ENCODE data around the gene APMAP. TPM values are rescaled to one million over a fixed set of nuclear protein-coding genes. Genes with fewer than 3 reads are reported as not detected.

Gene APMAP
- total RNA-seq, 1 experiment from 2014 or later: 82.7 TPM

DNA sequence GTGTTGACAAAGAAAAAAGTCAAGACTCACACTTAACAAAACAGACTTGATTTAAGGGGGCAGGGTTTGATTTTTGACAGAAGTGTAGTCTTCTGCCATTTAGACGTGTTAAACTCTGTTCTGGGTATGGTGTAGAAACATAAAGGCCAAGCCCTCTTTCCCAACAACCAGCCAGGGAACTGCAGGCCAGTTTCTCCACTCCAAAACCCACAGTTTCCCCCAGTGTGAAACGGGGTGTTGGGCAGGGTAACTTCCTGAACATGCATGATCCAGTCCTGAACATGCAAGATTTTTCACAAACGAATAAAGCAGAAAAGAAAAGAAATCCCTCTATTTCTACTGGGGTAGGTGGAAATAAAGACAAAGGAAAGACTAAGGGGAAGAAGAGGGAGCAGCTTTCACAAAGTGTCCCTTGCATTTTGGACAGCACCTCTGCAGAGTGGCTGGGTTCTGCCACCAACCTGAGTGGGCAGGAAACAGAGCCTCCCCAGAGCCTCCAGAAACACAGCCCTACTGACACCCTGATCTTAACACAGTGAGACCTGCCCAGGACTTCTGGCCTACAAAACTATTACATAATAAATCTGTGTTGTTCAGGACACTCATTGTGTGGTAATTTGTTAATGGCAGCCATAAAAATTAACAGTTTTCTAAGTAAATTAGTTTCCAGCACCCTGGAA, 7.5 kb downstream of the APMAP start:
- Histone ChIP-seq H3K27me3 (ENCODE audit: insufficient read depth, low read length) (no peaks in the 10 kb centered on the region), H2AFZ (ENCODE audit: low read depth, low read length, poor library complexity, severe bottlenecking) (no peak overlapping the region), H3K4me1 (ENCODE audit: control insufficient read depth in 1 of 2, insufficient read depth in 2 of 2, low read length in 2 of 2) (no peaks in the 10 kb centered on the region), H4K20me1 (ENCODE audit: insufficient read depth) (no peaks in the 10 kb centered on the region), H3K4me2 (ENCODE audit: low read length) (no peak overlapping the region), H3K9me3 (ENCODE audit: control insufficient read depth in 1 of 2, insufficient read depth in 1 of 2, low read depth in 1 of 2, low read length in 2 of 2) (no peaks in the 10 kb centered on the region; a peak in 1 of 4 replicates), H3K27ac (ENCODE audit: low read depth, low read length) (no peak overlapping the region), H3K9ac (ENCODE audit: low read length) (no peak overlapping the region), H3K4me3 (replicated peaks in 1 of 2; ENCODE audit: low read depth in 1 of 2, low read length in 2 of 2) (no peak overlapping the region), H3K79me2 (ENCODE audit: insufficient read depth, low read length) (peaks cover 80% of the 10 kb centered on the region), H3K9me2 (ENCODE audit: insufficient read depth) (no peaks in the 10 kb centered on the region), H3K36me3 (ENCODE audit: control insufficient read depth in 1 of 2, insufficient read depth in 2 of 2, low read length in 2 of 2) (peaks cover 7 to 11% of the 10 kb centered on the region in 2 experiments; a peak in 3 of 4 replicates)
- no peak for TF ChIP-seq SRF (IDR thresholded peaks at IDR 0.05; ENCODE audit: low read depth)
- TF ChIP-seq, protein P1, sequence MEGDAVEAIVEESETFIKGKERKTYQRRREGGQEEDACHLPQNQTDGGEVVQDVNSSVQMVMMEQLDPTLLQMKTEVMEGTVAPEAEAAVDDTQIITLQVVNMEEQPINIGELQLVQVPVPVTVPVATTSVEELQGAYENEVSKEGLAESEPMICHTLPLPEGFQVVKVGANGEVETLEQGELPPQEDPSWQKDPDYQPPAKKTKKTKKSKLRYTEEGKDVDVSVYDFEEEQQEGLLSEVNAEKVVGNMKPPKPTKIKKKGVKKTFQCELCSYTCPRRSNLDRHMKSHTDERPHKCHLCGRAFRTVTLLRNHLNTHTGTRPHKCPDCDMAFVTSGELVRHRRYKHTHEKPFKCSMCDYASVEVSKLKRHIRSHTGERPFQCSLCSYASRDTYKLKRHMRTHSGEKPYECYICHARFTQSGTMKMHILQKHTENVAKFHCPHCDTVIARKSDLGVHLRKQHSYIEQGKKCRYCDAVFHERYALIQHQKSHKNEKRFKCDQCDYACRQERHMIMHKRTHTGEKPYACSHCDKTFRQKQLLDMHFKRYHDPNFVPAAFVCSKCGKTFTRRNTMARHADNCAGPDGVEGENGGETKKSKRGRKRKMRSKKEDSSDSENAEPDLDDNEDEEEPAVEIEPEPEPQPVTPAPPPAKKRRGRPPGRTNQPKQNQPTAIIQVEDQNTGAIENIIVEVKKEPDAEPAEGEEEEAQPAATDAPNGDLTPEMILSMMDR (IDR thresholded peaks at IDR 0.05 in 2 of 3, conservative IDR thresholded peaks at IDR 0.05 in 1 of 3; ENCODE audit: borderline replicate concordance in 1 of 3, insufficient read depth in 1 of 3, low read depth in 2 of 3, low read length in 2 of 3): no peak
- TF ChIP-seq JUND (IDR thresholded peaks at IDR 0.05): no peak
- no peak for TF ChIP-seq FOSL1 (IDR thresholded peaks at IDR 0.05; ENCODE audit: low read depth)
- no peak for TF ChIP-seq POLR2A (IDR thresholded peaks at IDR 0.05; ENCODE audit: borderline replicate concordance, extremely low read depth, insufficient read depth, insufficient read length)
- no peak for TF ChIP-seq MAX (IDR thresholded peaks at IDR 0.05)
- RAD21 ChIA-PET (ENCODE audit: low non-redundant PET in 1 of 2, low total read pairs in 2 of 2, uncharacterized antibody in 2 of 2, unreplicated experiment in 2 of 2): no interaction called here
- intact Hi-C loops (cut with micrococcal nuclease): no loop called here
- ATAC-seq: no peak
- POLR2A ChIA-PET: no interaction called here
- BruUV-seq (replicated peaks): no TSS peak
- CTCF ChIA-PET: no interaction called here
- no peak for DNase-seq (ENCODE audit: low read depth, low spot score)

DNA sequence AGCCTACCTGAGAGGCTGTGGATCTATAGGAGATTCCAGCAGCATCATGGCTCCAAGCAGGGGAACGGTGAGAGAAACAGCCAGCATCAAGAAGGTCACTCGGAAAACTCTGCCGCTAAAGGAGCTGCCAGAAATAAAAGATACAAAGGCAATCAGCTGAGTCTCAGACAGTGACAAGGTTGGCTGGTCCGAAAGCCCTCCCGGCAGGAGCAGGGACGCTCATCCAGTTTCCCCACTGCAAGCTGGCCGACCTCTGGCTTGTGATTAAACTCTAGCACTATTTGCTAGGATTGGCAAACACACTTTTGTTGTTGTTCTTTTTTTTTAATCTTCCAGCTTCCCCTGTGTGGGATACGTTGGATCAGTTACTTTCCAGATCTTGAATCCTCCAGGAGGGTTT, 8.7 kb downstream of the APMAP start:
- Histone ChIP-seq H3K9ac (ENCODE audit: low read length) (no peak overlapping the region), H3K4me1 (ENCODE audit: control insufficient read depth in 1 of 2, insufficient read depth in 2 of 2, low read length in 2 of 2) (no peaks in the 10 kb centered on the region), H3K9me3 (ENCODE audit: control insufficient read depth in 1 of 2, insufficient read depth in 1 of 2, low read depth in 1 of 2, low read length in 2 of 2) (no peaks in the 10 kb centered on the region; a peak in 1 of 4 replicates), H3K4me3 (replicated peaks in 1 of 2; ENCODE audit: low read depth in 1 of 2, low read length in 2 of 2) (no peak overlapping the region), H3K36me3 (ENCODE audit: control insufficient read depth in 1 of 2, insufficient read depth in 2 of 2, low read length in 2 of 2) (peaks cover 7 to 11% of the 10 kb centered on the region in 2 experiments; a peak in 3 of 4 replicates), H4K20me1 (ENCODE audit: insufficient read depth) (no peaks in the 10 kb centered on the region), H3K9me2 (ENCODE audit: insufficient read depth) (no peaks in the 10 kb centered on the region), H3K27me3 (ENCODE audit: insufficient read depth, low read length) (no peaks in the 10 kb centered on the region), H3K27ac (ENCODE audit: low read depth, low read length) (no peak overlapping the region), H3K4me2 (ENCODE audit: low read length) (no peak overlapping the region), H3K79me2 (ENCODE audit: insufficient read depth, low read length) (peaks cover 71% of the 10 kb centered on the region), H2AFZ (ENCODE audit: low read depth, low read length, poor library complexity, severe bottlenecking) (no peak overlapping the region)
- POLR2A ChIA-PET: no interaction called here
- DNase-seq (ENCODE audit: low read depth, low spot score) (no peak), ATAC-seq (no peak)
- CTCF ChIA-PET: no interaction called here
- RAD21 ChIA-PET (ENCODE audit: low non-redundant PET in 1 of 2, low total read pairs in 2 of 2, uncharacterized antibody in 2 of 2, unreplicated experiment in 2 of 2): no interaction called here
- no TSS peak for BruUV-seq (replicated peaks)
- intact Hi-C loops (cut with micrococcal nuclease): no loop called here
- TF ChIP-seq, protein P1 (IDR thresholded peaks at IDR 0.05 in 2 of 3, conservative IDR thresholded peaks at IDR 0.05 in 1 of 3; ENCODE audit: borderline replicate concordance in 1 of 3, insufficient read depth in 1 of 3, low read depth in 2 of 3, low read length in 2 of 3): no peak
- TF ChIP-seq FOSL1 (IDR thresholded peaks at IDR 0.05; ENCODE audit: low read depth) (no peak), ZFX (IDR thresholded peaks at IDR 0.05) (no peak), CBX3 (IDR thresholded peaks at IDR 0.05; ENCODE audit: low read depth) (no peak), YY1 (IDR thresholded peaks at IDR 0.05; ENCODE audit: extremely low read depth, insufficient replicate concordance, low read depth, low read length) (no peak), ELF1 (IDR thresholded peaks at IDR 0.05; ENCODE audit: borderline replicate concordance, low read depth) (no peak), RAD21 (IDR thresholded peaks at IDR 0.05; ENCODE audit: low read depth) (no peak), EGR1 (IDR thresholded peaks at IDR 0.05; ENCODE audit: low read depth) (no peak), MAX (IDR thresholded peaks at IDR 0.05) (no peak)
- TF ChIP-seq, protein P2, sequence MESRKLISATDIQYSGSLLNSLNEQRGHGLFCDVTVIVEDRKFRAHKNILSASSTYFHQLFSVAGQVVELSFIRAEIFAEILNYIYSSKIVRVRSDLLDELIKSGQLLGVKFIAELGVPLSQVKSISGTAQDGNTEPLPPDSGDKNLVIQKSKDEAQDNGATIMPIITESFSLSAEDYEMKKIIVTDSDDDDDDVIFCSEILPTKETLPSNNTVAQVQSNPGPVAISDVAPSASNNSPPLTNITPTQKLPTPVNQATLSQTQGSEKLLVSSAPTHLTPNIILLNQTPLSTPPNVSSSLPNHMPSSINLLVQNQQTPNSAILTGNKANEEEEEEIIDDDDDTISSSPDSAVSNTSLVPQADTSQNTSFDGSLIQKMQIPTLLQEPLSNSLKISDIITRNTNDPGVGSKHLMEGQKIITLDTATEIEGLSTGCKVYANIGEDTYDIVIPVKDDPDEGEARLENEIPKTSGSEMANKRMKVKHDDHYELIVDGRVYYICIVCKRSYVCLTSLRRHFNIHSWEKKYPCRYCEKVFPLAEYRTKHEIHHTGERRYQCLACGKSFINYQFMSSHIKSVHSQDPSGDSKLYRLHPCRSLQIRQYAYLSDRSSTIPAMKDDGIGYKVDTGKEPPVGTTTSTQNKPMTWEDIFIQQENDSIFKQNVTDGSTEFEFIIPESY (IDR thresholded peaks at IDR 0.05; ENCODE audit: extremely low read depth, insufficient replicate concordance, low read length): no peak
